ENCODE data around the gene MAP2K2. TPM values are rescaled to one million over a fixed set of nuclear protein-coding genes. Genes with fewer than 3 reads are reported as not detected.

The MAP2K2 gene
- total and polyA plus RNA-seq, 2 donors (not counting 3 experiments of a cell fraction or from before 2014, with no cell fraction given): 126 to 171 TPM

DNA sequence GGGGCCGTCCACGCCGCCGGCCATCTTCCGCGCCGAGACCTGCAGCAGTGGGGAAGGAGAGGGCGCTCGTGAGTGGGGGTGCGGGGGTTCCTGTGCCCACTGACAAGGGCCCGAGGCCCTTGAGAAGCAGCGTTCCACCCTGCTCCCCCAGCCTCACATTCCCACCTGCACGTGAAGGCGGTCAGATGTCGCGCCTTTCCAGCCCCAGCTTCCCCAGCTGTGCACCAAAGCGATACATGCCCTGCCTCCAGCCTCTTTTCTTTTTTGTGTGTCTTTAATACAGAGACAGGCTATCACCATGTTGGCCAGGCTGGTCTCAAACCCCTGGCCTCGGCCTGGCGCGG is 68.7 kb downstream of the MAP2K2 start:
- dilution Hi-C loops (cut with MboI; ENCODE audit: extremely low pct_ligation_motif_present, low sequenced_read_pairs) (no loop called here), intact Hi-C loops (cut with micrococcal nuclease) (no loop called here)
- Histone ChIP-seq H4K20me1 (replicated peaks; ENCODE audit: control insufficient read depth, extremely low read depth, insufficient read depth, low read length) (no peaks in the 10 kb centered on the region), H3K9ac (replicated peaks; ENCODE audit: extremely low read depth, insufficient read depth, low read length) (no peak overlapping the region), H3K9me3 (replicated peaks; ENCODE audit: control insufficient read depth, insufficient read depth, low read length) (no peaks in the 10 kb centered on the region), H3K36me3 (ENCODE audit: control insufficient read depth in 2 of 2, extremely low read depth in 1 of 2, insufficient read depth in 2 of 2, low read length in 2 of 2) (peaks cover 2 to 26% of the 10 kb centered on the region in 2 experiments), H3K27ac (ENCODE audit: insufficient read depth, low read depth, low read length) (no peak overlapping the region), H2AFZ (ENCODE audit: low read depth, low read length) (no peak overlapping the region), H3K27me3 (ENCODE audit: control insufficient read depth in 2 of 2, insufficient read depth in 2 of 2, low read length in 2 of 2) (no peaks in the 10 kb centered on the region), H3K4me3 (replicated peaks in 1 of 3; ENCODE audit: insufficient read depth in 1 of 3, low read depth in 1 of 3, low read length in 3 of 3) (no peak overlapping the region), H3K4me2 (ENCODE audit: insufficient read depth, low read length) (no peak overlapping the region), H3K4me1 (ENCODE audit: control insufficient read depth, extremely low read depth, insufficient read depth, low read length) (peaks cover 15% of the 10 kb centered on the region), H3K79me2 (ENCODE audit: control insufficient read depth, insufficient read depth, low read length) (peaks cover 91% of the 10 kb centered on the region), H3K9me1 (replicated peaks; ENCODE audit: control insufficient read depth, extremely low read depth, insufficient read depth, low read length) (no peaks in the 10 kb centered on the region)
- ChIA-PET POLR2A (no interaction called here), CTCF (interaction anchor here (0.6 kb wide), 1 partner anchor 99 kb away, joined by 3 read pairs; no protein-coding TSS in a partner anchor)
- no peak for FAIRE-seq
- no peak for DNase-seq (ENCODE audit: low read depth, low spot score)
- no TSS peak for BruUV-seq (replicated peaks)
- TF ChIP-seq GATA2 (IDR thresholded peaks at IDR 0.05; ENCODE audit: insufficient read depth, insufficient read length, low read depth, low read length) (no peak), POLR2A (IDR thresholded peaks at IDR 0.05; ENCODE audit: low read depth, low read length) (no peak), EZH2 (IDR thresholded peaks at IDR 0.05; ENCODE audit: borderline replicate concordance, low read depth, low read length, severe bottlenecking) (no peak), MAX (IDR thresholded peaks at IDR 0.05; ENCODE audit: insufficient read depth, insufficient read length) (no peak), JUN (IDR thresholded peaks at IDR 0.05; ENCODE audit: borderline replicate concordance, insufficient read depth, insufficient read length, low read depth) (no peak), POLR2AphosphoS5 (IDR thresholded peaks at IDR 0.05; ENCODE audit: insufficient read depth, low read depth, low read length) (no peak), FOS (IDR thresholded peaks at IDR 0.05; ENCODE audit: borderline replicate concordance, insufficient read depth, low read length) (no peak), MYC (IDR thresholded peaks at IDR 0.05; ENCODE audit: low read depth, low read length) (no peak), CTCF (IDR thresholded peaks at IDR 0.05; ENCODE audit: extremely low read depth in 1 of 2, insufficient read depth in 1 of 2, low read depth in 1 of 2, low read length in 2 of 2) (no peak)

All from endothelial cell of umbilical vein (primary cell).